Stimulated activated CD4-positive, alpha-beta T cell treated with anti-CD3 and anti-CD28 coated beads, Interleukin-15, amount 100 ng/mL, for 48 hours (primary cell): ENCODE data around the gene CIART.
"Not testable (repeated sequence)": the region's sequence is repeated elsewhere in the genome, so short reads cannot be mapped to it uniquely, and the experiment has no call there.

ENCODE experiments used
- DNase-seq, 2 donors: peaks; one replicate each; pipeline ENCODE4 v3.0.0-alpha.2; 2020; ENCODE audit warnings: low read depth in 2 of 2

CIART gene, protein sequence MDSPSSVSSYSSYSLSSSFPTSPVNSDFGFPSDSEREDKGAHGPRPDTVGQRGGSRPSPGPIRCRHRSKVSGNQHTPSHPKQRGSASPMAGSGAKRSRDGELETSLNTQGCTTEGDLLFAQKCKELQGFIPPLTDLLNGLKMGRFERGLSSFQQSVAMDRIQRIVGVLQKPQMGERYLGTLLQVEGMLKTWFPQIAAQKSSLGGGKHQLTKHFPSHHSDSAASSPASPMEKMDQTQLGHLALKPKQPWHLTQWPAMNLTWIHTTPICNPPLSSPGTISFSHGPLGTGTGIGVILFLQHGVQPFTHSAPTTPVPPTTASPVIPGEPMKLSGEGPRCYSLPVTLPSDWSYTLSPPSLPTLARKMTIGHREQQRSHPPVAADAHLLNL

DNA sequence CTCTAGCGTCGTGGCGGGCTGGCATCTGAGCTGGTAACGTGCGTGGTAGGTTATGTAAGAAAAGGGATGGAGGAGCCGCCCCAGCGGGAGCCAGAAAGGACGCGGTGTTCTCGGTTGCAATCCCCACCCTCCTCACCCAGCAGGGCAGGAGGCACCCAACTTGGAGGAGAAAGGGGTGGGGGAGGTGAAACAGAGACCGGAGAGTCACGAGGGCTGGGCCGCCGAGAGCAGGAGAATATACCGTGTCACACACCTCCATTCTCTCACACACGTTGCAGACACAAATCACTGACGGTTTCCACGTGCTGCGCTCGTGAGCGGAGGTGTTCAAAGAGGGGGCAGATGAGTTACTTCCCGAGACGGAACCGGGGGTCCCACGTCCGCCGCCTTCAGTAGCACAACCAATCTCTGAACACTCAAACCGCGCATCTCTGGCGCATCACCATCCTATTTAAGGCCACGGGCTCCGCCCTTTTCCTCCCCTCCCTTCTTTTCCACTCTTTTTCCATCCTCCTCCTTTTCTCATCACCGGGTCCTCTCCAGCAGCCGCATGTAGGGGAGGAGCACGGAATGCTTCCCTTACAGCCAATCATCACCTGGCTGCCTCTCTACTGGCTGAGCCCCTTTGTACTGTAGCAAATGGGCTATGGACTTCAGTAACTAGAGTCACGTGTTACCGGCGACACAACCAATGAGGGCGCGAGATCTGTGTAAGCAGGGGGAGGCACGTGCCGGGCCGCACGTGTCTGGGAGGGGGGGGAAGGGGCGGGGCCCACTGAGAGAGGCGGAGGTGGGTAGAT is at the start of gene CIART:
Gene CIART, plus strand, starts transcription at position 797 of the 800 bp plus-strand sequence. CDS start 714 bp downstream, outside the sequence.
- DNase-seq: peak; percentile 76 to 78

DNA sequence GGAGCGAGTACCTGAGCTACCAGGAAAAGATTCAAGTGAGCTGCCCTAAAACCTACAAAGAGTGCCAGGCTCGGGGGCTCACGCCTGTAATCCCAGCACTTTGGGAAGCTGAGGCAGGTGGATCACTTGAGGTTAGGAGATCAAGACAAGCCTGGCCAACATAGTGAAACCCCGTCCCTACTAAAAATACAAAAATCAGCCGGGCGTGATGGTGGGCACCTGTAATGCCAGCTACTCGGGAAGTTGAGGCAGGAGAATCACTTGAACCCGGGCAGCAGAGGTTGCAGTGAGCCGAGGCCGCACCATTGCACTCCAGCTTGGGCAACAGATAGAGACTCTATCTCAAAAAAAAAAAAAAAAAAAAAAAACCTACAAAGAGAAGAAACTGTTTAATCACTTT is 49.4 kb upstream of the CIART start:
- DNase-seq: not testable (repeated sequence)

DNA sequence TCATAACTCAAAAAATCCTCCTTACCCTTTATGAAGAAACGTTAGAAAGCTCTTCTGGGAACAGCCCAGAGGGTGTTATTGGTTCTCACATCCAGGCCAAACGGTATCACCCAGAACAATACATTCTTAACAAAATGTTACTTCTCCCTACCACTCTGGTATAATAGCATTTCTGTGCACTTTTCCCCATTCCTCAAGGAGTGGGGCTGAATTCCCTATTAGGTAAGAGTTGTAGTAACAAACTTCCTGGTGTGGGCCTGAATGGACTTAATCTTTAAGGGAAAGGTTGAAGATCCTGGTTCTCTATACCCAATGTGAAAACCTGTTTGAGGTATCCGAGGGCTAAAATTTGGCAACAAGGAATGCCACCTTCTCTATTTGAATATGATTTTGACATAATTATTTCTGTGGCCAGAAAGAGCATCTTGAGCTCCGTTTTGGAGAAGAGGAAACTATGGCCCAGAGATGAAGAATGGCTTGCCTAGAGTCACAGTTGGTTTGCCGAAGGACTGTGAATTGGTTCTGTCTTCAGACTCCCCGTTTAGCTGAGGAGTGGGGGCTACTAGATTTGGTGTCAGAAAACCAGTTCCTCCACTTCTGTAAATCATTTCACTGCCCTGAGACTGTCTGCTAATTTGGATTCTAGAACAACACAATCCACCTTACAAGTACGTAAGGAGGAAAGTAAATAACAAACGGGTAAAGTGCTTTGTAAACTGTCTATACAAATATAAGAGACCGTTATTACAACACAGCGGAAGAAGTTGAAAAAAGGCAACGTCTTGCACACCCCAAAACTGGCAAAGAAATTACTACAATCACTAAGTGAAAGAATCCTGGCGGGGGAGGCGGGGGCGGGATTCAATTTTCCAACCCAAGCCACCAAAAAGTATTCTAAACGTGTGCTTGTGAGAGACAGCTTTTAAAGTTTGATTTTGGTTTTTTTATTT is 48.7 kb upstream of the CIART start:
- peak in 1 of 2 donors; percentile 45 for DNase-seq

- no peak for DNase-seq
These were observed 48.1 kb upstream of the CIART start for GRCh38 chr1:150234309-150234565.

GRCh38 chr1:150234566-150235293 is 47.6 kb upstream of the CIART start:
- DNase-seq: peak; percentile 85 to 86

DNA sequence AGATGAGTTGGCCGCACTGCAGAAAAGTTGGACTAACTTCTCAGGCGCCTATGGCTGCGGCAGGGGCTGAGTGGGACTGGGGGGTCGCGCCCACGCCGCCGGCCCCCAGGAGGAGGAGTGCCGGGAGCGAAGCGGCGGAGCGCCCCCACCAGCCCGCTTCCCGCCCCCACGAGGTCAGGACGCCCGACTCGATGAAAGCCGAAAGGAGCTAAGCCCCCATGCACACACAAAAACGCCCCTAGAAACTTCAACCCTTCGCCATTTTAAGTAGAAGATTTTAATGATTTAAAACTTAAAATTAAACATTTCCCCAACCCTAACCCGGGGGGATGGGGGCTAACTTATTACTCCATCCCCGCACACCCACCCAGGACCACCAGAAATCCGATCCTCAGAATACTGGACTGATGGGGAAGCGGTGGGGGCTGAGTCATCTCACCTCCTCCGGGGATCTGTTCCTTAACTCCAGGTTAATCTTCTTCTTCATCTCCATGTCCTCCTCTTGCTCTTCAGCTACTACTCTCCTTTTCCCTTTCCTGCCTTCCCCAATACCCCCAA is 47.0 kb upstream of the CIART start:
- no peak for DNase-seq

DNA sequence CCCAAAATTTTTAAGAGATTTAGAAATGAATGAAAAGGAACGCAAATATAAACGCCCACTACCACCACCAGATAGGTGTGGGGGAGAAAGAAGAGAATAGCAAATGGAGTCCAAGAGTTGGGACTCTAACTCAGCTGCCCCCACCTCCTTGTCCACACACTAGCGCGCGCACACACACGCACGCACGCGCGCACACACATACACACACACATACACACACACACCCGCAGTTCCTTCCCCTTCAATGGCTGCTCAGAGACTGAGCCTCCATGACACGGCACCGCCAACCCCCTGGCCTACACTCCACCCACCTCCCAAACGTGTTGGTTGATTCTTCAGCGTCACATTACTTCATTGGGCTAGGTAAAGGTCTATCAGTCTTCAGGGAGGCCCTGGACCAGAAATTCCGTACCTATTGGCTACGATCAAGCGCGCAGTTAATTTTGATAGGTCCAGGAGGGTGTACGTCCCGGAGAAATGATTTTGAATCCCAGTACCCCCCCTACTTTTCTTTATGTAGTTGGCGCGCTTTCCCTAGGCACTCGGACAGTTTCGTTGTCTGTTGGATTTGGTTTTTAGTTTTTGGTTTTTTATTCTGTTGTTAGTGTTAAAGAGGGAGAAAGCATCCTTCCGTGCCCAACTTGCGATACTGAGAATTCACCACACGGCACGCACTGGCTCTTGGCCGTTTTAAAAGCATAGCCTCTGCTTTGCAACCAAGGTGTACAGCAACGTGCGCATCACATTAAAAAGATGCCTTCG is 46.3 kb upstream of the CIART start, which contains the start of gene ANP32E:
Gene ANP32E, minus strand, starts transcription at position 261 of the 762 bp plus-strand sequence. CDS start 326 bp downstream, outside the sequence.
- peak; percentile 89 to 93 for DNase-seq

DNA sequence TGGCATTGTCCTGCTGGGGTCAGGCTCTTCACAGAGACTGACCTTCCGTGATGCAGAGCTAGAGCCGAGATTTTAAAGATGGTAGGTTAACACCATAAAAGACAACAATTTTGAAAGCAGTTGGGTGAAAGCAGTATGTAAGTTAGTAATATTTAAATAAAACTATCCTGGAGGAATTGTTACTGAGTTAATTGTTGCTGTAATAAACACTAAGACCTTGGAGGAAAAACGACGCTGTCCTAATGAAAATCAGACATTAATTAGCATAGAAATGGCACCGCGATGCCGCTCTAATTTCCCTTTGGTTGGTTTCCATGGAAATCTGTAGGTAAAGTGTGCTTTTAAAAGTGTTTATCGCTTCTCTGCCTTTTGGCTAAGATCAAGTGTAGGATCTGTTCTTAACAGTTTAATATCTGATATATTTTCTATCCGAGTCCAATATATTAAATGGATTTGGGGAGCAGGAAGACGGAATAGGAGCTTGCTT is 45.7 kb upstream of the CIART start:
- DNase-seq: no peak

GRCh38 chr1:150237176-150237575 is 45.2 kb upstream of the CIART start:
- DNase-seq: not testable (repeated sequence)

GRCh38 chr1:150237746-150238145 is 44.6 kb upstream of the CIART start:
- no peak for DNase-seq

DNA sequence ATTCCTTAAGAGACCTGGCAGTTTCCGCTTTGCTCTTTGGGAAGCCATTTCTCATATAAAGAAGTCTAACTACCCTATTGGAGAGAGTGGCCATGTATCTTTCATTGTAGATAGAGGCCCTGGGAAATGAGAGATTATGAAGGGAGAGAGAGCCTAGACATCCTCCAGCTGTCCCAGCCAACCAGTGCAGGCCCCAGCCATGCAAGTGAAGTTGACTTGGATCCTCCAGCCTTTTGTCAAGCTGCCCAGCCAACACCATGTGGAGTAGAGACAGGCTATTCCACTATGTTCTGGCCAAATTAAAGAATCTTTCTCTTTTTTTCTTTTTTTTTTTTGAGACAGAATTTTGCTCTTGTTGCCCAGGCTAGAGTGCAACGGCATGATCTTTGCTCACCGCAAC is 39.4 kb upstream of the CIART start:
- no peak for DNase-seq

DNA sequence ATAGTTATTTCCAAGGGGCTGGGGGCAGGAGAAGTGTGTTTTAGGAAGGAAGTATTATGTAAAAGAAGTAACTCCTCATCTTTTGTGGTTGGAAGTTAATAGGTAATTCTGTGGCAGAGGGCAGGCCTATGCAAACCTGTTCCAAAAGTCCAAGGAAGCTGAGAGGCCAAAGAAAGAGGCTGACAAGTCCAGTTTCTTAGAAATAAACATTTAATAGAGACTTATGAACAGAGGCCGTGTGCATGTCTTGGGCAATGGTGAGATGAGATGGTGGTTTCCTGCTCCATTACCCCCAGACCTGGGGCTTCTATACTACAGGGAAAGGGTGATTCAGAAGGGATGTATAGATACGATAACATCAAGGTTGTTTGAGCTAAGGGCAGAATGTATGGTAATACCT is 32.4 kb upstream of the CIART start:
- DNase-seq: no peak

DNA sequence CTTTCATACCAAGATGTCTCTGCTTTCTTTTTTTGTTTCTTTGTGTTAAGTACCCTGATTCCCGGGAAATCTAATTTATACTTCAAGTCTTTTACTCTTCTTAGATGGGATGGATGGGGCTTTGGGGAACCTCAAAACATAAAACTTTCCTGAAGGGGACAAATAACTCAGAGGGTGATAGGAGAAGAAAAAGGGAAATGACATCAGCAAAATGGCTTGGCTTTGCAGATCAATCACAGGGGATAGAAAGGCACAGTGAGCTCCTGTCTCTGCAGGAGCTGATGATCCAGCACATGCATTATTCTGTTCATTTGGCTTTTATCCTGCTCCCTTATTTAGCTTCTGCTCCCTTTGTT is 26.2 kb upstream of the CIART start:
- DNase-seq: no peak

GRCh38 chr1:150256554-150257341 is 25.6 kb upstream of the CIART start:
- no peak for DNase-seq

- DNase-seq: no peak
These were observed 24.4 kb upstream of the CIART start, which contains the start of gene CA14 for GRCh38 chr1:150257624-150258585. TSS of gene CA14 (plus strand) at chr1:150257774. CDS start at chr1:150258129, 355 bp downstream.

GRCh38 chr1:150259217-150259616 is 23.1 kb upstream of the CIART start:
- DNase-seq: no peak

- no peak for DNase-seq
These were observed 22.3 kb upstream of the CIART start for GRCh38 chr1:150259758-150260669.
